HCT116 (cell line): Measurements from ENCODE around the gene OTUD5. TPM values are rescaled to one million over a fixed set of nuclear protein-coding genes. Genes with fewer than 3 reads are reported as not detected.

ENCODE experiments used
- ATAC-seq: fragments of 200-7000 bp; cut with Tn5 transposase; 2 replicates; pipeline ENCODE4 v1.9.1; 2020; ENCODE audit warnings: mild to moderate bottlenecking, moderate library complexity
- BruUV-seq: library from RNA; stranded (reverse); fragments of 400-500 nt; replicated peaks from 2 replicates; lab custom pipeline; 2021; lab: Mats Ljungman, UMichigan
- CTCF ChIA-PET: fragments of 300-600 bp; sonication (Branson Sonifier 250); formaldehyde crosslinking; loops from one replicate; lab custom pipeline; 2021; ENCODE audit warnings: antibody characterized with exemption; lab: Charles Lee
- POLR2A ChIA-PET: fragments of 300-600, 350-600 bp; sonication (Branson Sonifier 250); formaldehyde crosslinking; loops from one replicate; lab custom pipeline; 2021; ENCODE audit warnings: antibody characterized with exemption; lab: Charles Lee
- RAD21 ChIA-PET, 2 experiments: fragments of 300-600 bp; sonication (Branson Sonifier 250); formaldehyde crosslinking; loops; one replicate each; lab custom pipeline; 2023; ENCODE audit warnings: low total read pairs in 2 of 2; ENCODE audit not compliant: uncharacterized antibody in 2 of 2, unreplicated experiment in 2 of 2, low non-redundant PET in 1 of 2; lab: Charles Lee
- DNase-seq: peaks from one replicate; pipeline ENCODE4 v3.0.0-alpha.2; 2010; ENCODE audit warnings: low read depth, low spot score
- H2AFZ ChIP-seq: fragments of 200-600 bp; shearing (Covaris generic), sonication (generic); 2 replicates; pipeline ENCODE4 v1.6.1; 2017; ENCODE audit warnings: low read depth, mixed run types, mixed read lengths, antibody characterized with exemption, low read length; ENCODE audit not compliant: poor library complexity, severe bottlenecking
- H3K27ac ChIP-seq: 2 replicates; pipeline ENCODE4 v1.5.1; 2012; ENCODE audit warnings: low read depth, low read length
- H3K27me3 ChIP-seq: fragments of 200-600 bp; sonication (generic); 2 replicates; pipeline ENCODE4 v1.6.1; 2016; ENCODE audit warnings: mixed run types, low read length, mixed read lengths; ENCODE audit not compliant: insufficient read depth
- H3K36me3 ChIP-seq, 2 experiments: fragments of 200-500 bp in 1 of 2; fragments of 200-600 bp in 1 of 2; sonication (Bioruptor generic) in 1 of 2; sonication (generic) in 1 of 2; 2 replicates each; pipeline versions ENCODE4 v1.5.1 to v1.6.1; 2014 to 2016; ENCODE audit warnings: low read length in 2 of 2, inconsistent platforms in 1 of 2, mixed read lengths in 1 of 2, mixed run types in 1 of 2; ENCODE audit not compliant: insufficient read depth in 2 of 2, control insufficient read depth in 1 of 2
- H3K4me1 ChIP-seq, 2 experiments: fragments of 200-600 bp in 1 of 2; sonication (generic) in 1 of 2; 2 replicates each; pipeline versions ENCODE4 v1.5.1 to v1.6.1; 2012 to 2017; ENCODE audit warnings: low read length in 2 of 2, inconsistent platforms in 1 of 2, mild to moderate bottlenecking in 1 of 2, mixed read lengths in 1 of 2, mixed run types in 1 of 2, moderate library complexity in 1 of 2; ENCODE audit not compliant: insufficient read depth in 2 of 2, control insufficient read depth in 1 of 2
- H3K4me2 ChIP-seq: fragments of 200-600 bp; sonication (generic); 2 replicates; pipeline ENCODE4 v1.6.1; 2017; ENCODE audit warnings: mixed run types, low read length, mixed read lengths
- H3K4me3 ChIP-seq, 2 experiments: fragments of 200-600 bp in 1 of 2; sonication (generic) in 1 of 2; replicated peaks in 1 of 2; 2 replicates each; pipeline ENCODE4 v1.5.1; 2011 to 2016; ENCODE audit warnings: low read length in 2 of 2, control low read depth in 1 of 2, low read depth in 1 of 2, mild to moderate bottlenecking in 1 of 2, mixed read lengths in 1 of 2, mixed run types in 1 of 2
- H3K79me2 ChIP-seq: fragments of 200-600 bp; sonication (generic); 2 replicates; pipeline ENCODE4 v1.6.1; 2017; ENCODE audit warnings: mild to moderate bottlenecking, mixed run types, low read length, moderate library complexity, mixed read lengths; ENCODE audit not compliant: insufficient read depth
- H3K9ac ChIP-seq: fragments of 200-600 bp; sonication (generic); 2 replicates; pipeline ENCODE4 v1.6.1; 2016; ENCODE audit warnings: low read length, mixed read lengths
- H3K9me2 ChIP-seq: fragments of 200-600 bp; sonication (generic), shearing (Covaris generic); 2 replicates; pipeline ENCODE4 v1.6.1; 2017; ENCODE audit warnings: mixed run types, mild to moderate bottlenecking, moderate library complexity; ENCODE audit not compliant: insufficient read depth
- H3K9me3 ChIP-seq, 2 experiments: fragments of 200-500 bp in 1 of 2; fragments of 200-600 bp in 1 of 2; sonication (Bioruptor generic) in 1 of 2; sonication (generic) in 1 of 2; 2 replicates each; pipeline ENCODE4 v1.6.1; 2014 to 2017; ENCODE audit warnings: low read length in 2 of 2, mixed read lengths in 2 of 2, inconsistent platforms in 1 of 2, low read depth in 1 of 2, mild to moderate bottlenecking in 1 of 2, mixed run types in 1 of 2, moderate library complexity in 1 of 2; ENCODE audit not compliant: control insufficient read depth in 1 of 2, insufficient read depth in 1 of 2
- H4K20me1 ChIP-seq: fragments of 200-600 bp; sonication (generic), shearing (Covaris generic); 2 replicates; pipeline ENCODE4 v1.6.1; 2017; ENCODE audit warnings: mixed run types, mild to moderate bottlenecking, moderate library complexity; ENCODE audit not compliant: insufficient read depth
- CBX3 ChIP-seq: IDR thresholded peaks from 2 replicates; pipeline ENCODE4 v1.6.1; 2012; ENCODE audit warnings: low read depth
- CEBPB ChIP-seq: IDR thresholded peaks from 2 replicates; pipeline ENCODE4 v1.6.1; 2012; ENCODE audit warnings: low read depth
- EGR1 ChIP-seq: IDR thresholded peaks from 2 replicates; pipeline ENCODE4 v1.6.1; 2012; ENCODE audit warnings: low read depth
- ELF1 ChIP-seq: IDR thresholded peaks from 2 replicates; pipeline ENCODE4 v1.6.1; 2012; ENCODE audit warnings: low read depth, borderline replicate concordance
- EZH2 ChIP-seq: fragments of 200-600 bp; sonication (generic); IDR thresholded peaks from 2 replicates; pipeline ENCODE4 v1.6.1; 2017; ENCODE audit warnings: antibody characterized with exemption, mixed run types
- EZH2phosphoT487 ChIP-seq: fragments of 200-600 bp; IDR thresholded peaks from 2 replicates; pipeline ENCODE4 v1.6.1; 2018; ENCODE audit warnings: antibody characterized with exemption, borderline replicate concordance
- FOSL1 ChIP-seq: IDR thresholded peaks from 2 replicates; pipeline ENCODE4 v1.6.1; 2012; ENCODE audit warnings: low read depth
- JUND ChIP-seq: IDR thresholded peaks from 2 replicates; pipeline ENCODE4 v1.6.1; 2012
- POLR2A ChIP-seq: IDR thresholded peaks from 2 replicates; pipeline ENCODE4 v1.7.0; 2011; ENCODE audit warnings: borderline replicate concordance; ENCODE audit not compliant: insufficient read depth, insufficient read length; ENCODE audit errors: extremely low read depth
- POLR2AphosphoS5 ChIP-seq: IDR thresholded peaks from 2 replicates; pipeline ENCODE4 v1.6.1; 2011; ENCODE audit warnings: mild to moderate bottlenecking, low read depth, low read length, moderate library complexity
- RAD21 ChIP-seq: IDR thresholded peaks from 2 replicates; pipeline ENCODE4 v1.6.1; 2012; ENCODE audit warnings: low read depth, mild to moderate bottlenecking
- REST ChIP-seq: IDR thresholded peaks from 2 replicates; pipeline ENCODE4 v1.6.1; 2012; ENCODE audit warnings: low read depth
- SIN3A ChIP-seq: IDR thresholded peaks from 2 replicates; pipeline ENCODE4 v1.6.1; 2012; ENCODE audit warnings: low read depth
- SRF ChIP-seq: IDR thresholded peaks from 2 replicates; pipeline ENCODE4 v1.6.1; 2012; ENCODE audit warnings: low read depth
- TCF7L2 ChIP-seq: IDR thresholded peaks from 2 replicates; pipeline ENCODE4 v1.7.0; 2011; ENCODE audit warnings: borderline replicate concordance, inconsistent platforms; ENCODE audit not compliant: insufficient read depth, insufficient read length; ENCODE audit errors: extremely low read depth
- YY1 ChIP-seq: IDR thresholded peaks from 2 replicates; pipeline ENCODE4 v1.6.1; 2011; ENCODE audit warnings: low read length, low read depth, moderate library complexity, mild to moderate bottlenecking; ENCODE audit not compliant: insufficient replicate concordance; ENCODE audit errors: extremely low read depth
- intact Hi-C: fragments of 100-400 bp; cut with micrococcal nuclease; formaldehyde crosslinking; loops from 2 replicates; pipeline ENCODE4 v1.10.0; 2022
- total RNA-seq: library from RNA; stranded (reverse); gene quantifications from one replicate; pipeline ENCODE4 v1.2.1, GENCODE V29; 2021; ENCODE audit not compliant: unreplicated experiment
- TF ChIP-seq, protein P1 (sequence below): IDR thresholded peaks from 2 replicates; pipeline ENCODE4 v1.6.1; 2012
- TF ChIP-seq, protein P2 (sequence below): IDR thresholded peaks from 2 replicates; pipeline ENCODE4 v1.6.1; 2012

OTUD5 gene
- total RNA-seq, 1 experiment from 2014 or later, result 42.6 TPM

- no peak for ATAC-seq
- peaks cover 0 to 8% of the 10 kb centered on the region in 2 experiments; a peak in 2 of 4 replicates for H3K36me3 ChIP-seq
- H3K79me2 ChIP-seq, result peaks cover 49% of the 10 kb centered on the region
Measured at GRCh38 chrX:48940404-48940955, 16.9 kb downstream of the OTUD5 start.

GRCh38 chrX:48939524-48940228, 17.7 kb downstream of the OTUD5 start:
- ChIA-PET RAD21 (no interaction called here), CTCF (no interaction called here), POLR2A (no interaction called here)
- no peak overlapping the region for H2AFZ ChIP-seq
- intact Hi-C loops, result no loop called here
- no peak overlapping the region for H3K27ac ChIP-seq
- no peaks in the 10 kb centered on the region for H3K9me3 ChIP-seq
- no peaks in the 10 kb centered on the region for H3K4me1 ChIP-seq
- H3K36me3 ChIP-seq, result peaks cover 0 to 8% of the 10 kb centered on the region in 2 experiments; a peak in 2 of 4 replicates
- H3K9me2 ChIP-seq, result no peaks in the 10 kb centered on the region
- H3K79me2 ChIP-seq, result peaks cover 47% of the 10 kb centered on the region
- no peak for DNase-seq
- H3K27me3 ChIP-seq, result no peaks in the 10 kb centered on the region
- no peak overlapping the region for H3K4me3 ChIP-seq
- H3K9ac ChIP-seq, result no peak overlapping the region
- H4K20me1 ChIP-seq, result no peaks in the 10 kb centered on the region
- no peak overlapping the region for H3K4me2 ChIP-seq
- no TSS peak for BruUV-seq
- no peak for ATAC-seq
- TF ChIP-seq EGR1 (no peak), EZH2phosphoT487 (no peak), JUND (no peak), CBX3 (no peak), EZH2 (no peak), POLR2A (no peak), REST (no peak), RAD21 (no peak), TCF7L2 (no peak), CEBPB (no peak), ELF1 (no peak), SRF (no peak), SIN3A (no peak), POLR2AphosphoS5 (no peak), YY1 (no peak)
- TF ChIP-seq, protein P1, sequence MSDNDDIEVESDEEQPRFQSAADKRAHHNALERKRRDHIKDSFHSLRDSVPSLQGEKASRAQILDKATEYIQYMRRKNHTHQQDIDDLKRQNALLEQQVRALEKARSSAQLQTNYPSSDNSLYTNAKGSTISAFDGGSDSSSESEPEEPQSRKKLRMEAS, result no peak
- TF ChIP-seq, protein P2, sequence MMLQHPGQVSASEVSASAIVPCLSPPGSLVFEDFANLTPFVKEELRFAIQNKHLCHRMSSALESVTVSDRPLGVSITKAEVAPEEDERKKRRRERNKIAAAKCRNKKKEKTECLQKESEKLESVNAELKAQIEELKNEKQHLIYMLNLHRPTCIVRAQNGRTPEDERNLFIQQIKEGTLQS, result no peak

More at GRCh38 chrX:48940404-48940955, 16.9 kb downstream of the OTUD5 start:
- no peak overlapping the region for H3K4me3 ChIP-seq
- no peak overlapping the region for H3K4me2 ChIP-seq
- no peak overlapping the region for H2AFZ ChIP-seq
- no peak for TF ChIP-seq FOSL1
- TF ChIP-seq SIN3A, result no peak
- no peak for TF ChIP-seq POLR2AphosphoS5
- no TSS peak for BruUV-seq
- no peaks in the 10 kb centered on the region for H4K20me1 ChIP-seq
- ChIA-PET RAD21 (no interaction called here), POLR2A (no interaction called here), CTCF (no interaction called here)
- no peaks in the 10 kb centered on the region for H3K9me3 ChIP-seq
- H3K4me1 ChIP-seq, result no peaks in the 10 kb centered on the region
- intact Hi-C loops, result no loop called here
- H3K9me2 ChIP-seq, result no peaks in the 10 kb centered on the region
- H3K9ac ChIP-seq, result no peak overlapping the region
- no peak for DNase-seq
- no peaks in the 10 kb centered on the region for H3K27me3 ChIP-seq
- no peak overlapping the region for H3K27ac ChIP-seq
